D721Med (cell line): ENCODE data around the gene PLEKHB1.
"Not testable (repeated sequence)": the region's sequence is repeated elsewhere in the genome, so short reads cannot be mapped to it uniquely, and the experiment has no call there.

Experiments
- DNase-seq: peaks from one replicate; pipeline ENCODE4 v3.0.0; 2011; ENCODE audit warnings: low spot score; ENCODE audit not compliant: insufficient read length
- FAIRE-seq: peaks from 2 replicates; lab custom pipeline; 2011; peaks lifted over from hg19 to GRCh38; lab: Jason Lieb, UNC
- CTCF ChIP-seq: IDR thresholded peaks from 2 replicates; pipeline ENCODE4 v1.5.1; 2012; ENCODE audit warnings: mild to moderate bottlenecking, control low read depth; ENCODE audit not compliant: insufficient read depth; ENCODE audit errors: missing control alignments

Gene PLEKHB1

GRCh38 chr11:73662445-73663157, 16.2 kb downstream of the PLEKHB1 start:
- DNase-seq: no peak
- no peak for FAIRE-seq
- no peak for TF ChIP-seq CTCF

- FAIRE-seq (no peak), DNase-seq (no peak)
- no peak for TF ChIP-seq CTCF
These were observed 17.5 kb downstream of the PLEKHB1 start for GRCh38 chr11:73663604-73664495.

- no peak for TF ChIP-seq CTCF
- FAIRE-seq: no peak
- no peak for DNase-seq
These were observed 18.5 kb downstream of the PLEKHB1 start for GRCh38 chr11:73664877-73665276.

GRCh38 chr11:73667891-73668290, 21.5 kb downstream of the PLEKHB1 start:
- TF ChIP-seq CTCF: no peak
- FAIRE-seq: no peak
- DNase-seq: no peak

GRCh38 chr11:73670808-73671207, 24.4 kb downstream of the PLEKHB1 start:
- no peak for TF ChIP-seq CTCF
- DNase-seq: no peak
- no peak for FAIRE-seq

GRCh38 chr11:73671701-73672100, 25.3 kb downstream of the PLEKHB1 start:
- DNase-seq: no peak
- no peak for FAIRE-seq
- no peak for TF ChIP-seq CTCF

GRCh38 chr11:73676552-73676951, 30.2 kb downstream of the PLEKHB1 start:
- not testable (repeated sequence) for FAIRE-seq, DNase-seq
